MM.1S (cell line): ENCODE measurements around the gene KRT31.
"Not testable (repeated sequence)": the region's sequence is repeated elsewhere in the genome, so short reads cannot be mapped to it uniquely, and the experiment has no call there.

ENCODE experiments used
- DNase-seq: peaks from one replicate; pipeline ENCODE4 v3.0.0-alpha.2; 2015
- H2AFZ ChIP-seq: fragments of 300-600 bp; sonication (generic); 2 replicates; pipeline ENCODE4 v1.6.0; 2016; ENCODE audit warnings: antibody characterized with exemption, low read length
- H3F3A ChIP-seq: fragments of 300-600 bp; sonication (generic); 2 replicates; pipeline ENCODE4 v1.6.1; 2016; ENCODE audit warnings: mild to moderate bottlenecking, antibody characterized with exemption, low read length, moderate library complexity, mixed read lengths; ENCODE audit not compliant: insufficient read depth
- H3K27ac ChIP-seq: fragments of 300-600 bp; sonication (generic); 2 replicates; pipeline ENCODE4 v1.5.1; 2016; ENCODE audit warnings: mild to moderate bottlenecking, low read length
- H3K27me3 ChIP-seq: fragments of 300-600 bp; sonication (generic); replicated peaks from 2 replicates; pipeline ENCODE4 v1.6.0; 2016; ENCODE audit warnings: low read length; ENCODE audit not compliant: insufficient read depth
- H3K36me3 ChIP-seq: fragments of 300-600 bp; sonication (generic); replicated peaks from 2 replicates; pipeline ENCODE4 v1.6.1; 2016; ENCODE audit warnings: mild to moderate bottlenecking, low read length, mixed read lengths; ENCODE audit not compliant: insufficient read depth
- H3K4me1 ChIP-seq: fragments of 300-600 bp; sonication (generic); 2 replicates; pipeline ENCODE4 v1.6.1; 2016; ENCODE audit warnings: low read length, mixed read lengths
- H3K4me2 ChIP-seq: fragments of 300-600 bp; sonication (generic); 2 replicates; pipeline ENCODE4 v1.6.0; 2016; ENCODE audit warnings: low read depth, low read length
- H3K4me3 ChIP-seq: fragments of 300-600 bp; sonication (generic); 2 replicates; pipeline ENCODE4 v1.5.1; 2016; ENCODE audit warnings: low read length, mixed read lengths
- H3K79me2 ChIP-seq: fragments of 300-600 bp; sonication (generic); 2 replicates; pipeline ENCODE4 v1.6.1; 2016; ENCODE audit warnings: mixed run types, low read length, mixed read lengths
- H3K9ac ChIP-seq: fragments of 300-600 bp; sonication (generic); 2 replicates; pipeline ENCODE4 v1.6.1; 2016; ENCODE audit warnings: low read length, mixed read lengths
- H3K9me2 ChIP-seq: fragments of 300-600 bp; sonication (generic); replicated peaks from 2 replicates; pipeline ENCODE4 v1.6.1; 2016; ENCODE audit warnings: mild to moderate bottlenecking, low read length, mixed read lengths; ENCODE audit not compliant: insufficient read depth
- H3K9me3 ChIP-seq: fragments of 300-600 bp; sonication (generic); replicated peaks from 2 replicates; pipeline ENCODE4 v1.6.1; 2016; ENCODE audit warnings: mild to moderate bottlenecking, low read length, mixed read lengths; ENCODE audit not compliant: insufficient read depth
- H4K20me1 ChIP-seq: fragments of 300-600 bp; sonication (generic); 2 replicates; pipeline ENCODE4 v1.6.1; 2016; ENCODE audit warnings: mild to moderate bottlenecking, low read length, moderate library complexity, mixed read lengths; ENCODE audit not compliant: insufficient read depth
- CTCF ChIP-seq: fragments of 300-600 bp; sonication (generic); IDR thresholded peaks from 2 replicates; pipeline ENCODE4 v1.5.1; 2016; ENCODE audit warnings: antibody characterized with exemption, low read length, mixed read lengths
- EZH2 ChIP-seq: fragments of 300-600 bp; sonication (generic); optimal IDR thresholded peaks from 2 replicates; pipeline ENCODE3; 2017; ENCODE audit warnings: low read depth, mild to moderate bottlenecking, antibody characterized with exemption, low read length, mixed read lengths
- EZH2phosphoT487 ChIP-seq: fragments of 300-600 bp; sonication (generic); IDR thresholded peaks from 2 replicates; pipeline ENCODE4 v1.6.1; 2018; ENCODE audit warnings: antibody characterized with exemption, low read length

KRT31 gene

GRCh38 chr17:41428591-41429291, 31.3 kb upstream of the KRT31 start:
- DNase-seq = no peak

GRCh38 chr17:41424111-41424635, 26.8 kb upstream of the KRT31 start, which contains the start of gene KRT37:
Gene KRT37 (minus strand): TSS chr17:41424585. CDS start chr17:41424523, 62 bp downstream.
- TF ChIP-seq CTCF = no peak
- no peak for TF ChIP-seq EZH2phosphoT487
- TF ChIP-seq EZH2 = no peak
- H3K79me2 ChIP-seq = no peaks in the 10 kb centered on the region
- H3K27ac ChIP-seq = no peak within 1 kb of the TSS
- no peaks in the 10 kb centered on the region for H3K9me2 ChIP-seq
- H3K4me3 ChIP-seq = no peak within 1 kb of the TSS
- H2AFZ ChIP-seq = no peak within 1 kb of the TSS
- no peaks in the 10 kb centered on the region for H3K36me3 ChIP-seq
- H3K27me3 ChIP-seq = no peaks in the 10 kb centered on the region
- H3K4me2 ChIP-seq = no peak within 1 kb of the TSS
- DNase-seq = no peak
- no peaks in the 10 kb centered on the region for H3F3A ChIP-seq
- H3K9ac ChIP-seq = no peak within 1 kb of the TSS
- no peaks in the 10 kb centered on the region for H3K4me1 ChIP-seq
- no peaks in the 10 kb centered on the region for H4K20me1 ChIP-seq
- no peaks in the 10 kb centered on the region for H3K9me3 ChIP-seq

More at GRCh38 chr17:41428591-41429291, 31.3 kb upstream of the KRT31 start:
- no peak overlapping the region for H3K27ac ChIP-seq
- H3K4me3 ChIP-seq = no peak overlapping the region
- H3K27me3 ChIP-seq = no peaks in the 10 kb centered on the region
- TF ChIP-seq EZH2phosphoT487 (no peak), CTCF (no peak), EZH2 (no peak)
- no peaks in the 10 kb centered on the region for H3K9me2 ChIP-seq
- H3K9ac ChIP-seq = no peak overlapping the region
- no peaks in the 10 kb centered on the region for H3K36me3 ChIP-seq
- no peak overlapping the region for H3K4me2 ChIP-seq
- H4K20me1 ChIP-seq = no peaks in the 10 kb centered on the region
- no peak overlapping the region for H2AFZ ChIP-seq
- no peaks in the 10 kb centered on the region for H3F3A ChIP-seq
- no peaks in the 10 kb centered on the region for H3K9me3 ChIP-seq
- H3K79me2 ChIP-seq = no peaks in the 10 kb centered on the region
- H3K4me1 ChIP-seq = no peaks in the 10 kb centered on the region

- not testable (repeated sequence) for H3K4me1 ChIP-seq, H3K9me3 ChIP-seq, DNase-seq, H3K9me2 ChIP-seq, H3K36me3 ChIP-seq, H3K79me2 ChIP-seq, H3K27me3 ChIP-seq, H4K20me1 ChIP-seq, H3K4me3 ChIP-seq, H3K27ac ChIP-seq, H3F3A ChIP-seq, H2AFZ ChIP-seq, H3K4me2 ChIP-seq, H3K9ac ChIP-seq
Observed at GRCh38 chr17:41422586-41422985, 25.2 kb upstream of the KRT31 start.

- no peak for DNase-seq
- Histone ChIP-seq H3K4me1 (no peaks in the 10 kb centered on the region), H4K20me1 (no peaks in the 10 kb centered on the region), H3K27ac (no peak overlapping the region), H3F3A (no peaks in the 10 kb centered on the region), H3K4me2 (no peak overlapping the region), H3K4me3 (no peak overlapping the region), H3K79me2 (no peaks in the 10 kb centered on the region), H3K27me3 (no peaks in the 10 kb centered on the region), H3K9ac (no peak overlapping the region), H3K36me3 (no peaks in the 10 kb centered on the region), H3K9me2 (no peaks in the 10 kb centered on the region), H3K9me3 (no peaks in the 10 kb centered on the region), H2AFZ (no peak overlapping the region)
- TF ChIP-seq CTCF (no peak), EZH2phosphoT487 (no peak)
Observed at GRCh38 chr17:41421617-41422016, 24.2 kb upstream of the KRT31 start.
